PC-9 (cell line): ENCODE data around the gene IL12RB1.

ENCODE experiments used
- EZH2 ChIP-seq: fragments of 200-600 bp; sonication (generic); IDR thresholded peaks from 2 replicates; pipeline ENCODE4 v1.8.0; 2017; ENCODE audit warnings: antibody characterized with exemption, low read depth
- TF ChIP-seq, protein P1 (sequence below): fragments of 200-600 bp; sonication (generic); conservative IDR thresholded peaks from 2 replicates; pipeline ENCODE4 v1.6.1; 2017; ENCODE audit warnings: mixed run types, antibody characterized with exemption, mild to moderate bottlenecking, moderate library complexity

DNA sequence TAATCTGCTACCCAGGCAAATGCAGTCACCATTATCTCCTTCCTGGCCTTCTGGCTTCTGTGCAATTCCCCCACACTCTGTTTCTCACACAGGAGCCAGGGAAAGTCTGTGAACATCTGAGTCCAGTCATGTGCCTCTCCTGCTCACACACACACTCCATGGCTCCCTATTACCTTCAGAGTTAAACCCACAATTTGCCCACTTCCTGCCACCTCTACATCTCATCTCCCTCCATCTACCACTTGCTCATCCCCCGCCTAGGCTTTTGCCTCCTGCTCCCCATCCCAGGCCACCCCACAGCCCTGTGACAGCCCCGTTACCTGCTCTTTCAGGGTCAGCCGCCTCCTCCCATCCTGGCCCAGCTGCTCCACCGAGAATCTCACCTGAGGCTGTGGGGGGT, 13.5 kb downstream of the IL12RB1 start:
- TF ChIP-seq, protein P1, sequence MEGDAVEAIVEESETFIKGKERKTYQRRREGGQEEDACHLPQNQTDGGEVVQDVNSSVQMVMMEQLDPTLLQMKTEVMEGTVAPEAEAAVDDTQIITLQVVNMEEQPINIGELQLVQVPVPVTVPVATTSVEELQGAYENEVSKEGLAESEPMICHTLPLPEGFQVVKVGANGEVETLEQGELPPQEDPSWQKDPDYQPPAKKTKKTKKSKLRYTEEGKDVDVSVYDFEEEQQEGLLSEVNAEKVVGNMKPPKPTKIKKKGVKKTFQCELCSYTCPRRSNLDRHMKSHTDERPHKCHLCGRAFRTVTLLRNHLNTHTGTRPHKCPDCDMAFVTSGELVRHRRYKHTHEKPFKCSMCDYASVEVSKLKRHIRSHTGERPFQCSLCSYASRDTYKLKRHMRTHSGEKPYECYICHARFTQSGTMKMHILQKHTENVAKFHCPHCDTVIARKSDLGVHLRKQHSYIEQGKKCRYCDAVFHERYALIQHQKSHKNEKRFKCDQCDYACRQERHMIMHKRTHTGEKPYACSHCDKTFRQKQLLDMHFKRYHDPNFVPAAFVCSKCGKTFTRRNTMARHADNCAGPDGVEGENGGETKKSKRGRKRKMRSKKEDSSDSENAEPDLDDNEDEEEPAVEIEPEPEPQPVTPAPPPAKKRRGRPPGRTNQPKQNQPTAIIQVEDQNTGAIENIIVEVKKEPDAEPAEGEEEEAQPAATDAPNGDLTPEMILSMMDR, result no peak
- TF ChIP-seq EZH2, result no peak
